ENCODE measurements around the gene PLGRKT.
"Not testable (repeated sequence)": the region's sequence is repeated elsewhere in the genome, so short reads cannot be mapped to it uniquely, and the experiment has no call there.

The PLGRKT gene

DNA sequence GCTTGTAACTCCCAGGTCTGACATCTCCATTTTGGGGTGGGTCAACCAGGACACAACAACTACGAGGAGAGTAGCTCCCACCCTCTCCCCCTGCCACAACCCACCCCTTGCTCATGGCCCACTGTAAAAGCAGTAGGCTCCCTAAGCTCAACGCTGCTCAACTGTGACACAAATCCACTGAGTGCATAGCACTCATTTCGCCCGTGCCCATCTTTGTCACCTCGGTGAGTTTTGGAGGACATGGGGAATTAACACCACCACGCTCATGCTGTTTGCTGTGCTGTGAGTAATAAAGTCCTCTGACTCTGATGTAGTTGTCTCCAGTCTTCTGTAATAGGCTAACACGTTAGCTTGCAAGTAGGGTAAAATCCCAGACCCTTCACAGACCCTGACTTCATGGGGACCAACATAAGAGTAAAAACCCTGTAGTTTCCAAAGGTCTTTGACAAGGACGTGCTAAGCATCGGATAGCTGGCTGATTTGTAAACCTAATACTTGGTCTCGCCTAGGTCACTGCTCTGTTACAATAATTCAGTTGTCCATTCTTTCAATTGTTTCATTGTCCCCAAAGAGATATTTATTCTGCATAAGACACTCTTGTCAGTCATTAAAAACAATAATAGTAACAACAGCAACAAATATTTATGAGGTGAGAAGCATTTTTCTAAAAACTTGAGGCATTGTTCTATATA lies 7.7 kb downstream of the PLGRKT start:
- no peak for DNase-seq

DNA sequence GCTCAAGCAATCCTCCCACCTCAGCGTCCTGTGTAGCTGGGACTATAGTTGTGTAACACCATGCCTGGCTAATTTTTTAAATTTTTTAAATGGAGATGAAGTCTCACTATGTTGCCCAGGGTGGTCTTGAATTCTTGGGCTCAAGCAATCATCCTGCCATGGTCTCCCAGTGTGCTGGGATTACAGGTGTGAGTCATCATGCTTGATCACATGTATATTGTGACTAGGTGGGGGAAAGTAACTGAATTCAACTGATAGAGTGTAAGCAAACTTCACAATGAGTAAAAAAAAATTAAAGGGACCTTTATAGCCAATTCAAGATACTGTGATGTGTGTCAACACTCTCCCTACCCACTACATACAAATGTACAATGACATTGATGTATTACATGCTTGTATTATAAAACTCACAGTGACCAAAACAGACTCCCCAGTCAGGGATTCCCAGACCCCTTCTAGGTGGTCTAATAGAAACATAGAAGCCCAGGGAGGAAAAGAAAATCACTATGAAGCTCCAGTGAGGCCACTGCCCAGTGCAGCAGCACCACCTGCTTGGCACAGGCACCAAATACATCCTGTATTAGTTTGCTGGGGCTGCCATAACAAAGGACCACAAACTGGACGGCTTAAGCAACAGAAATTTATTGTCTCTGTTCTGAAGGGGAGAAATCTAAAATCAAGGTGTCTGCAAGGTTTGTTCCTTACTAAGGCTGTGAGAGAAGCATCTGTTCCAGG lies 8.8 kb downstream of the PLGRKT start:
- DNase-seq: no peak

DNA sequence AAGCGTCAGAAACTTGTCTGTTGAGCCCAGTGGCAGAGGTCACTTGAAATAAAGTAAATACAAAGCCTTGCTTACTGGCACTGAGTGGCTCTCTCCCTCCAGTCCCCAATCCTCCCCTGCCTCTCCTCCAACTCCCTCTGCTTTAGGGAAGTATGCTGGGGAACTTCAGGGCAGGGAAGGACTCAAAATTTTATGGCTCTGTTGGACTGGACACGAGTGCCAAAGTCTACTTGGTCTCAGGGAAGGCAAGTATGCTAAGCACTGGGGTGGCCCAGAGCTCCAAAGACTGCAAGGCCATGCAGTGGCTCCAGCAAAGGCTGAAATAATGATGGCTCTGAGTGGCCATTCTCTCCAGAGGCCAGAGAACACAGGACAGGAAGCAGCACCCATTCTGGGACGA lies 9.6 kb downstream of the PLGRKT start:
- no peak for DNase-seq

DNA sequence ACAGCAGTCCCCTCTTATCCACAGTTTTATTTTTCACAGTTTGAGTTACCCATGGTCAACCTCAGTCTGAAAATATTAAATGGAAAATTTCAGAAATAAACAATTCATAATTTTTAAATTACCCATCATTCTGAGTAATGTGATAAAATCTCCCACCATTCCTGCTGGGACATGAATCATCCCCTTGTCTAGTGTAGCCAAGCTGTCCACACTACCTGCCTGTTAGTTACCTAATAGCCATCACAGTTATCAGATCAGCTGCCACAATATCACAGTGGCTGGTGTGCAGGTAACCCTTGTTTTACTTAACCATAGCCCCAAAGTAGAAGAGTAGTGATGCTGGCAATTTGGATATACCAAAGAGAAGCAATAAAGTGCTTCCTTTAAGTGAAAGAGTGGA lies 10.7 kb downstream of the PLGRKT start:
- DNase-seq: no peak

DNA sequence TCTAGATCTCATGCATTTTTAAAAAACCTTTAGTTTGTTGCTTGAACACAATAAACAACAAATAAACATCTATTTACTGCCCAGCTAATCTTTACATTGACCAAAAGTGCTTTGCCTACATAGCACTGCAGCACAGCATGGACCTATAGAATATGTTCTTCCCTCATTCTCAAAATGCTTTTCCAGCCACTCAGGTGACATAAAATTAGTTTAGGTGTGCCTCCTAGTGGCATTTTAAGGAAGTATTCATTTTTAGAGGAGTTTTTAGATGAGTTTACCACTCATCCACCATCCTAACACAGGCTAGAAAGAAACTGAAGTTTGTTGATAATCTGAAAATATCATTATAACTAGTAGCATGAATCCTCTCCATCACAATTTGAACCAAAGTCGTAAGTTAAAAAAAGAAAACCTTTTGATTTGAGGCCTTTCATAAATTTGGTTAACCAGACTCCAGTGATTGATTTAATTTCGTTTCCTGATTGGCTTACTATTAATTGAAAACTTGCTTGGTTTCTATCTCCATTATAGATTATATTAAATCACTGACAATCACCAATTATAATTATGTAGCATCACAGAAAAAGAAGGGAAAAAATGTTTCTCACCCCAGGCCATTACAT lies 12.6 kb downstream of the PLGRKT start:
- no peak for DNase-seq

DNA sequence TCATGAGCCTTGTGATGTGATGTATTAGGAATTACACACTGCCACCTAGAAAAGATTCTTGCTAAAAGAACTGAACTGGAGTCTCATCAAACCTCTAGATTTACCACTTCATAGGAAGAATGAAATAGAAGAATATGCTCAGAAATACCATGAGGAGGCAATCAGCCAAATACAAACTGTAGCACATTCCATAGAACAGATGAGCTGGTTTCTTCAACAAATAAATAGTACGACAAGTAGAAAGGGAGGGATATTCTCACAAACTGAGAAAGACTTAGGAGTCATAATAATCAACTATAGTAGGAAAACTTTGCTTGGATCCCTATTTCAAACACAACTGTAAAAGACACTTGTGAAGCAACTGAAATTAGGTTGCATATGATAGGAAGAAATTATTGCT lies 15.4 kb downstream of the PLGRKT start:
- DNase-seq: no peak

DNA sequence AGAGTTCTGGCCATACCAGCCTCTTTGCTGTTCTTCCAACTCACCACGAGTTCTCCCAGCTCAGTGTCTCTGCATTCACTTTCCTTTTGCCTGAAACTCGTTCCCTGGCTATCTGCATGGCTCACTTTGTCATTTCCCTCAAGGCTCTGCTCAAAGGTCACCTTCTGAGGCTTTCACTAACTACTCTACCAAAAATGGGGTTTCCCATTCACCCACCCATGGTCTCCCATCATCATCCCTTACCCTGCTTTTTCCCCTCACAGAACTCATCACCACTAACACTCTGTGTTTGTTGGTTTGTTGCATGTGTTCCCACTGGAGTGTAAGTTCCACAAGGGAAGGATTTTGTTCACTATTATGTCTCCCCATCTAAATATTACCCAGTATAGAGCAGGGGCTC lies 16.6 kb downstream of the PLGRKT start:
- DNase-seq: no peak

DNA sequence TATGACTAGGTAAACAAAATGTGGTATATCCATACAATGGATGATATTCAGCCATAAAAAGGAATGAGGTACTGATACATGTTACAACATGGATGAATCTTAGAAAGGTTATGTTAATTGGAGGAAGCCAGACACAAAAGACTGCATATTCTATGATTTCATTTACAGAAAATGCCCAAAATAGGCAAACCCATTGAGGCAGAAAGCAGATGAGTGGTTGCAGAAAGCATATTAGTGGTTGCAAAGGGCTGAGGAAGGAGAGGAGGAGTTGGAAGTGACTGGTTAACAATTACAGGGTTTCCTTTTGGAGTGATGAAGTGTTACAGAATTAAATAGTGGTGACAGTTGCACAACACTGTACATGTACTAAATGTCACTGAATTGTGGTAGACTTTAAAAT lies 17.7 kb downstream of the PLGRKT start:
- no peak for DNase-seq

DNA sequence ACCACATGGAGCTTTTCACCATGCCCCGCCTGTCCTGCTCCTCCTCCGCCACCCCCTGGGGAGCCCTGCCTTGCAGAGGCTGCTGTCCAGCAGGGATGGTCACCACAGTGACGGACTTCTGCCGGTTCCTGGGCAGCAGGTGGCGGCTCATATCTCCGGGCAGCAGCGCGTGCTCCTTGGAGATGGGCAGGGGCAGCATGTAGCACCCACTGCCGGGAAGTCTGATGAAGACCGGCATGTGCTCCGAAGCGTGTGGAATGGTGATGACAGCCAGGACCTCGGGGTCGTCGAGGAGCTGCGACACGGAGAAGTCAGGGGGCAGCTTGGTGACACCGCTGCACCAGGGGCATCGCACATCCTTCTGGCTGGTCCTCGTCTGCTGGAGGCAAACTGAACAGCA lies 19.2 kb downstream of the PLGRKT start:
- DNase-seq: no peak

DNA sequence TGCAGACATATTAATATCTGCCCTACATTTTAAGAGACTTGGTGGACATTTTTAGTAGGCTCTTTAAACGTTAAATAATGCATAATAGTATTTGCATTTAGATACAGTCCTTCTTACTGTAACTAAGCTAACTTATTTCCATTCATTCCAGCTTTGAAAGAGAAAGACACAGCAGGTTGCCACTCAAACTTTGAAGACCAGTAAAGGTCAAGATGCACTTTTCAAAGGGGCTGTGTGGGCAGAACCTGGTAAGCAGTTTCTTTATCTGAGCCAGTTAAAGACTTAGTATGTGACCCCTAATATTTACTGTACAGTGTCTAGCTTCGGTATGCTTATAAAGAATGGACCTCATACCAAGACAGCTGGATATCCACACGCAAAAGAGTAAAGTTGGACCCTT lies 20.8 kb downstream of the PLGRKT start:
- no peak for DNase-seq

DNA sequence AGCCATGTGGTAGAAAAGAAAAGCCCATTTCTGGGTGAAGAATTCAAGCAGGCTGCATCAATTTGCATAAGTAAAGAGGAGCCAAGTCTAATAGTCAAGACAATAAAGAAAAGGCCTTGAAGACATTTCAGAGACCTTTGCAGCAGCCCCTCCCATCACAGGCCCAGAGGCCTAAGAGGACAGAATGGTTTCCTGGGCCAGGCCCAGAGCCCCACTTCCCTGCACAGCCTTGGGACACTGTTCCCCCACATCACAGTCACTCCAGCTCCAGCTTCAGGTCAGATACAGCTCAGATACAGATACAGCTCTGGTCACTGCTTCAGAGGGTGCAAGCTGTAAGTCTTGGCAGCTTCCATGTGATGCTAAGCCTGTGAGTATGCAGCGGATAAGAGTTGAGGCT lies 29.1 kb downstream of the PLGRKT start:
- DNase-seq: no peak

DNA sequence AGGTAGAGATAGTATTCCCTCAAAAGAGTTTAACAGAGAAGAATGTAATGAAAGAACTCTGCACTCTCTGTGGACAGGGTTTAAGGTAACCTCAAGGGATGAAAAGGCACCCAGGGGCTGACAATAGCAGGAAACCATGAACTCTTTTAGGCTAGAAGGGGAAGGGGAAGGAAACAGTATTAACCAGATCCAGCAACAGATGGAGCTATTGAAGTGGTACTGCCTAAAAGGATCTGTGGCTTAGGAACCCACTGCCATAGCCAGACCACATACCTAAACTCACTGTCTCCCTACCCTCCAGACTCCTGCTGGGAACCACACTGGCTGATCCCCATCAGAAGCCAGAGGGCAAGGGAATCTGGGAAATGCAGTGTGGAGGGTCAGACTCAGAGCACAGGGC lies 35.5 kb downstream of the PLGRKT start:
- DNase-seq: no peak

DNA sequence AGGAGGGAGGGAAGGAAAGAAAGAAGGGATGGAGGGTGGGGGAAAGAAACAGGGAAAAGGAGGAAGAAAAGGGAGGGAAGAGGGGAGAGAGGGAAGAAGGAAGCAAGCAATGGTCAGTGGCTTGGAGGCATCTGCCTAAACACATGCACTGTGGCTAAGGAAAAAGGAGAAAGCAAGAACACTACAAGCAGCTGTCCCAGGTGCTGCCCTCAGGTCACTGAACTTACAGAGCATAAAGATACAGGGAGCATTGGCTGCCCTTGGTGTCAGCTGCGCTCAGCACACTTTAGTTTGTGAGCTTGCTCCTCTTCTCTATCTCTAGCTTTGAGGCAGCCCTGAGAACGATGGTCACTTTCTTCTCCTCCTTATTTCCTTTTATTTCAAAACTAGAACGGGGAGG lies 40.2 kb downstream of the PLGRKT start:
- DNase-seq: not testable (repeated sequence)

DNA sequence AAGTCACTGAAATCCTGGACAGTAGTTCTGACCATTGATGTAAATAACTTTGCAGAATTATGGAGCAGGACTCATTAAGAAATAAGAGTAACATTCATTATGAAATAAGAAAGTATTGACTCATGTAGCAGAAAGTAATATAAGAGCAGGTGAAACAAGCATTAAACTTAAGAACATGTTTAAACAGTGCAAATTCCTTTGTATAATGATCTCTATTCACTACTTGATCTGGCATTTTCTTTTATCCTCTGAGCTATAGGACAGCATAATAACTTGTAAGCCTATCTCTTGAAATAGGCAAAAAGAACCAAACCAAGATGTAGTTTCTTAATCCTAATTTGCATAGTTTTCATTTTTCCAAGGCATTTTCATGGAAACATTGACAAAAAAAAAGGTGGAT lies 42.3 kb downstream of the PLGRKT start:
- DNase-seq: no peak

DNA sequence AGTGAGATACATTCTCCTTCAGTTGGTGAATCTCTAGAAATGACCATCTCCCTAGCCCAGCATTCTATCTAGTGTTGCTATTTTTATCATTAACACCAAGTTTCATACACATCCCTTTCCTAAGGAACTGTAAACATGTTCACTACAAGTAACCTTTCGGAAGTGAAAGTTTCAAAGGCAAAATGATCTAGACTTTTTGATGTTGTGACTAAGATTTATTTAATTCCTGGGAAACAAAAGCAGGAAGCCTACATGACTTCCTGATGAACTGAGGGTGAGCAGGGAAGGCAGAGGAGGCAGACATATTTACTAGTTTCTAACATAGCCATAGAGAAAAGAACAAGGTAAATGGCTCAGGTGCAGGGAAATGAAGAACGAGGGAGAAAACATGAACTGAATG lies 43.7 kb downstream of the PLGRKT start:
- DNase-seq: not testable (repeated sequence)

DNA sequence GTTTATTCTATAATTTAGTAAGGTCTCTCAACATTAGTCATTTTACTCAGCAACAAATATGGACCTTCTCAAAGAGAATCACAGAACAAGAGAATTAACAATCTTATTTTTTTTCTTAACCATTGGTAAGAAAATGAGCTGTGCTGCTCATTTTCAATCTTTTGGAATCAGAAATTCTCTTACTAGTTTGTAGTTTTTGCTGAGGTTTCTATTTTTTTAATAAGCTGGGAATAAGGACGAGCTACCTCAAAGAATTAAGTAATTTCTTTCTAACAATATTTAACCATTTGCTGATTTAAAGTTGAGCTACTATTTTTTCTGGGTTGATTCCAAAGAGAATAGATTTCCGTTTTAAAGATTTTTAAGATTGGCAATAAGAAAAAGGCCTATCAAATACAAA lies 44.2 kb downstream of the PLGRKT start:
- DNase-seq: no peak

DNA sequence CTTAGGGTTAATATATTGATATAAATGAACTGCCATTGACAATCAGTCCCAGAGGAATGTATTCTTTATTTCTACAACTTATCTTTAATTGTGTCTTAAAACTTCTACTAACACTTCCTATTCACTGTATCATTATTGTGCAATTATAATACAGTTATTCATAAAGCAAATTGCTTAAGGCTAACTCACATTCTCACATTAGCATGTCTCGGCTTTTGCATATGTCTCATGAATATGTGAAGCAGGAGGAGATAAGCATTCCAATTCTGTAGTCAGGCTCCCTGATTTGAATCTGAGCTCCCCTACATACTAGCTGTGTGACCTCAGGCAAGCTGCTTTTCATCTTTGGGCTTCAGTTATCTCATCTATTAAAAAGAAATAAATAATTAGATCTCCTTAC lies 45.4 kb downstream of the PLGRKT start:
- no peak for DNase-seq

DNA sequence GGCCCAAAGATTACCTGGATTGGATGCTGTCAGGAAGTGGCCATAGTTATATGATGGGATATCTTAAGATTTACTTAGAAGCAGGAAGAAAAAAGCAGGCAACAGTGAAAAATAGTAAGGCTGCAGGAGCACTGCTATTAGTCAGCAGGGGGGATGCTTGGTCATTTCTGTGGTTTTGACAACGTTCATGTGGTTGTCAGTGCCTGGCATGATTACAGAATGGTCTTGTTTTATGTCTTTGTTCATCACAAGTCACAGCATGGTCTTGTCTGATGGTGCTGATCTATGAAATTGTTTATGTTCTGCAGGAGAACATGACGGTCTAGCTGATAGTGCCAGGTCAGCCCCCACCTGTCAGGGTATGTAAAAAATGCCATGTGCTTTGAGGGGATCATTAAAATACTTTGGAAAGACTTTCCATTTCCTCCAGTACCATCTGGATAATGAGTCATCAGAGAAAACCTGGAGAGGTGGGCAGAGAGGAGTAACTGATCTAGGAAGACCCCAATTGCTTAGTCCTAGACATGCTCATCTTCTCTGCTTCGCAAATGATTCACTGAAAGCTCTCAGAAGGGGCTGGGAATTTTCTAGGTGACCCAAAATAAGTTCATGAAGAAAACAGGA lies 48.5 kb downstream of the PLGRKT start:
- no peak for DNase-seq

DNA sequence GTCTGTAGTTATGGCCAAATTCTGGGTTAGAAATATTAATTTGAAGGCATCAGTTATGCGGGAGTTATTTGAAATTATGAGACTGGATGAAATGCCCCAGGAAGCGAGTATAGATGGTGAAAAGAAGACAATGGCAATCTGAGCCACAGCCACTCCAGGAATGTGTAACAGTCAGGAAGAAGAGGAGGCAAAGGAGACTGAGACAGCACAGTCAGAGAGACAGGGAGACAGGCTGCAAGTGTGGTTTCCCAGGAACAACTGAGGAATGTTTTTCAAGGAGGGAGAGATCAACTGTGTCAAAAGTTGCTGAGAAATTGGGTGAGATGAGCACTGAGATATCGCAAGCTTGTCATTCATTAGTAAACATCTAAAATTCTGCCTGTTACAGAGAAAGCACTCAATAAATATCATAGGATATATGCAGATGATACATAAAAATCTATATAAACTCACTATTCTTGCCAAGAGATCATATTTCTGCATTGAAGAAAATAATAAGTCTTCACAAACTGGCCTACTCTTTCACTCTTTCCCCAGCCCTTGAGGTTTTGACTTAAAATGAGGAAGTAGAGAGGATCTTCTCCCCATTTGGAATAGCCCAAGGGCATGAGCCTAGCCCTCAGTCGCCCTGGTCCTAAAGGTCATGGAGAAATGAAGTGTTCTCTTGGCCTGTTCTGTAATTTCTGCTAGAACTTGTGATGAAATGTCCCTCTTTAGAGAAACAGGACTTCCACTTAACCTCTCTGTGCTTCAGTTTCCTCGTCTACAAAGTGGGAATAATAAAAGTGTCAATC lies 49.5 kb downstream of the PLGRKT start:
- DNase-seq: no peak

DNA sequence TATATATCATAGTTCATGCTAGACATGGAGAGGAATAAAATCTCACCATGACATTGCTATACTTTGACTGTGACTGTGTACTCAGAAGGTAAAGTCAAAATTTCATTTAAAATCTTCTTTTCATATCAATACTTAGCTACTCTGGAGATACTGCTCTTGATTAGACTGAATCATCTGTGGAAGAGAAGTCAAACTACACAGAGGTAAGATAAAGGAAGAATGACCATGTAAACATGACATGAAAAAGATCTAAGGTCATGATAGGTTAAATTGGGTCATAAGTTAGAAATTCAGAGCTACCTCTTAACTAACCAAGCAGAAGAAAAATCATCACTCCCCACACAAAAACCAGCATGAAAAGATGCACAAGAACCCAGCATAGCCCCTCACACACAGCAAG lies 53.3 kb downstream of the PLGRKT start:
- no peak for DNase-seq

DNA sequence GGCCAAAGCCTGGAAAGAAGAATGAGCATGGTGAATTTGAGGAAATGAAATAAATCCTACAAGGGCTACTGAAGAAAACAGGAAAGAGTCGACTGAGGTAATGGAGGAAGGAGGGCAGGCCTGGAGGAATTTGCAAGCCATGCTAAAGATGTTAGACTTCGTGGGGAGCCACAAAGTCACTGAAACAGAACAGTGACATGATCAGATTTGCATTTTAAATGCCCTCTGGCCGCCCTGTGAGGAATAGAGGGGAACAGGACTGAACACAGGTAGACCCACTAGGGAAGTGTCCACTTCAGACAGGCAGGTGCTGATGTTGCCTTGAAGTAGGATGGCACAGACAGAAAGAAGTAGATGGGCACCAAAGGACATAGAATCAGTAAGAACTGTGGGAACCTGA lies 55.2 kb downstream of the PLGRKT start:
- DNase-seq: no peak

DNA sequence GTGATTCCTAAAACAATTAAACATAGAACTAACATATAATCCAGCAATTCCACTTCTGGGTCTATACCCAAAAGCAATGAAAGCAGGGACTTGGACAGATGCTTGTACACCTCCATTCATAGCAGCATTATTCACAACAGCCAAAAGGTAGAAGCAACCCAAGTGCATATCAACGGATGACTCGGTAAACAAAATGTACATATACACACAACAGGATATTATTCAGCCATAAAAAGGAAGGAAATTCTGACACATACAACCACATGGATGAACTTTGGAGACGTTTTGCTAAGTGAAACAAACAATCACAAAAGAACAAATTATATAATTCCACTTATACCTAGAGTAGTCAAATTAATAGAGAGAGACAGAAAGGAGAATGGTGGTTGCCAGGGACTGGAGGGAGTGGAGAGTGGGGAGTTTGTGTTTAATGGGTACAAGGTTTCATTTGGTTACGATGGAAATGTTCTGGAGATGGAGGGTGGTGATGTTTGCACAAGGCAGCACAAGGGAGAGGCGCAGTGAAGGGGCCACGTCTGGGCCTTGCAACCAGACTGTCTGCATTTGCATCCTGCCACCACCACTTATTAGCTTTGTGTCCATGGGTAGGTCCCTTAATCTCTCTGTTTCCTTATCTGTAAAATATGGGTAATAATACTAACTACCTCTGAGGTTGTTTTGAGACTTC lies 61.8 kb downstream of the PLGRKT start:
- no peak for DNase-seq

DNA sequence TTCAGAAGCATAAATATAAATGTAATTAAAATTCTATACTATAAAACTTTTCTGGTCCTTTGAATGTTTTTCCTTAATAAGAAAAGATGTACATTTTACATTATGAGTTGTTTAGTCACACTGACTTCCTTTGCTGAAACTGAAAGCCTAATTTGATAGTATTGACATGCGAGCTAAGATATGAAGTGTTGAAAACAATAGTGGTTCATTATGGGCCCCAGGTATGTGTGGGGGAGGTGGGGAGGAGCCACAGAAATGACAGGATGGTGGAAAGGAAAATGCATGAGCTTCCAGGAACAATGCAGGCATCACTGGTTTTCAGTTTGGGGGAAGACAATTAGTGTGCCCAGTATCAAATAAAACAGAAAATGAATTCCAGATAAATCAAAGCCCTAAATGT lies 62.6 kb downstream of the PLGRKT start:
- no peak for DNase-seq
